Naive thymus-derived CD4-positive, alpha-beta T cell (primary cell): ENCODE results near the gene IFI27. TPM values are rescaled to one million over a fixed set of nuclear protein-coding genes. Genes with fewer than 3 reads are reported as not detected.
A peak's percentile ranks its signal among the peaks of the same experiment; 100 is the strongest.

Experiments used
- ATAC-seq: fragments of 150-1000 bp; cut with Tn5 transposase; 2 replicates; pipeline ENCODE4 v1.10.0; 2021; ENCODE audit warnings: mild to moderate bottlenecking, moderate library complexity
- CTCF ChIA-PET: fragments of 350-600 bp; sonication (Branson Sonifier 250); formaldehyde crosslinking; loops from one replicate; lab custom pipeline; 2021; ENCODE audit warnings: antibody characterized with exemption; lab: Charles Lee
- POLR2A ChIA-PET: fragments of 350-600 bp; sonication (Branson Sonifier 250); formaldehyde crosslinking; loops from one replicate; lab custom pipeline; 2021; ENCODE audit warnings: antibody characterized with exemption, inconsistent platforms; lab: Charles Lee
- DNase-seq, 9 donors: peaks; one replicate each; pipeline versions ENCODE4 v3.0.0 to v3.0.0-alpha.2; 2020 to 2022; ENCODE audit warnings: mixed read lengths in 1 of 9
- H3K27ac ChIP-seq: one replicate; pipeline ENCODE4 v1.7.0; 2013; ENCODE audit warnings: mild to moderate bottlenecking, low read depth, low read length, moderate library complexity
- H3K27me3 ChIP-seq, 2 donors: one replicate each; pipeline ENCODE4 v1.7.0; 2013; ENCODE audit warnings: low read length in 2 of 2, mild to moderate bottlenecking in 2 of 2, moderate library complexity in 2 of 2; ENCODE audit not compliant: control insufficient read depth in 2 of 2, insufficient read depth in 2 of 2
- H3K36me3 ChIP-seq, 3 experiments: 1 replicate in 2 of 3; 2 replicates in 1 of 3; pipeline ENCODE4 v1.7.0; 2013; ENCODE audit warnings: low read length in 3 of 3, mild to moderate bottlenecking in 3 of 3, moderate library complexity in 1 of 3; ENCODE audit not compliant: insufficient read depth in 3 of 3, control insufficient read depth in 2 of 3
- H3K4me1 ChIP-seq, 2 donors: one replicate each; pipeline ENCODE4 v1.7.0; 2013; ENCODE audit warnings: low read length in 2 of 2, mild to moderate bottlenecking in 2 of 2, moderate library complexity in 1 of 2; ENCODE audit not compliant: control insufficient read depth in 2 of 2, insufficient read depth in 2 of 2
- H3K4me3 ChIP-seq: 2 replicates; pipeline ENCODE4 v1.7.0; 2013; ENCODE audit warnings: mild to moderate bottlenecking, low read length
- H3K9me3 ChIP-seq, 3 experiments: 1 replicate in 2 of 3; 2 replicates in 1 of 3; pipeline ENCODE4 v1.7.0; 2013; ENCODE audit warnings: low read length in 3 of 3; ENCODE audit not compliant: control insufficient read depth in 2 of 3
- H3K27ac Mint-ChIP-seq, 9 donors: one replicate each; pipeline ENCODE4 v1.8.0; 2020 to 2022; ENCODE audit warnings: mixed read lengths in 9 of 9, mild to moderate bottlenecking in 8 of 9, moderate library complexity in 5 of 9, inconsistent platforms in 2 of 9
- H3K27me3 Mint-ChIP-seq, 5 donors: one replicate each; pipeline ENCODE4 v1.8.0; 2021 to 2022; ENCODE audit warnings: mixed read lengths in 5 of 5, mild to moderate bottlenecking in 1 of 5
- H3K36me3 Mint-ChIP-seq, 5 donors: one replicate each; pipeline ENCODE4 v1.8.0; 2020 to 2022; ENCODE audit warnings: mixed read lengths in 5 of 5, mild to moderate bottlenecking in 3 of 5, inconsistent platforms in 1 of 5
- H3K4me1 Mint-ChIP-seq, 7 donors: one replicate each; pipeline ENCODE4 v1.8.0; 2020 to 2022; ENCODE audit warnings: mixed read lengths in 7 of 7, mild to moderate bottlenecking in 3 of 7, inconsistent platforms in 1 of 7
- H3K4me3 Mint-ChIP-seq, 10 donors: one replicate each; pipeline ENCODE4 v1.8.0; 2020 to 2022; ENCODE audit warnings: mild to moderate bottlenecking in 10 of 10, mixed read lengths in 10 of 10, moderate library complexity in 6 of 10, inconsistent platforms in 2 of 10
- H3K9me3 Mint-ChIP-seq, 11 donors: one replicate each; pipeline ENCODE4 v1.8.0; 2020 to 2022; ENCODE audit warnings: mixed read lengths in 11 of 11, mild to moderate bottlenecking in 4 of 11, inconsistent platforms in 1 of 11, moderate library complexity in 1 of 11
- intact Hi-C, 2 donors: fragments of 100-400 bp; cut with micrococcal nuclease; formaldehyde crosslinking; loops; one replicate each; pipeline ENCODE4 v1.15.1; 2023
- polyA plus RNA-seq, 2 donors: library from polyadenylated mRNA; unstranded; fragments of 300-500 nt; fragmentation: Illumina TruSeq; gene quantifications; one replicate each; pipeline ENCODE4 v1.2.3, GENCODE V29; 2021
- total RNA-seq, 6 experiments: library from RNA in 5 of 6; stranded (reverse) in 5 of 6; gene quantifications; 1 replicate in 5 of 6; 2 replicates in 1 of 6; pipeline ENCODE4 v1.2.3 and lab custom pipeline; 2021 to 2026

IFI27 gene
- total and polyA plus RNA-seq, 7 experiments from 2014 or later = 0.74 to 221 (median 1.9) TPM; not detected in 3

- ChIA-PET CTCF (interaction anchor here (0.6 to 6.2 kb wide), 5 partner anchors 12 to 102 kb away, joined by 3 to 90 read pairs (median 3); no protein-coding TSS in a partner anchor), POLR2A (no interaction called here)
- Mint-ChIP-seq H3K27ac (no peak overlapping the region), H3K36me3 (peaks cover 0 to 10% (median 0%) of the 10 kb centered on the region in 5 donors), H3K4me3 (no peak overlapping the region), H3K27me3 (peaks cover 0 to 22% (median 0%) of the 10 kb centered on the region in 5 donors), H3K9me3 (peaks cover 0 to 11% (median 5%) of the 10 kb centered on the region in 11 donors), H3K4me1 (peaks cover 0 to 6% (median 0%) of the 10 kb centered on the region in 7 donors)
- Histone ChIP-seq H3K4me1 (no peaks in the 10 kb centered on the region), H3K9me3 (no peaks in the 10 kb centered on the region), H3K27me3 (no peaks in the 10 kb centered on the region), H3K27ac (no peak overlapping the region), H3K4me3 (no peak overlapping the region), H3K36me3 (no peaks in the 10 kb centered on the region)
- intact Hi-C loops = loop anchor here (5.0 to 10.0 kb wide), 2 partner anchors 87 to 956 kb away; no protein-coding TSS in a partner anchor
- no peak for ATAC-seq
- DNase-seq = no peak
These were observed 28.5 kb downstream of the IFI27 start for GRCh38 chr14:94139006-94139405.

- DNase-seq (no peak), ATAC-seq (no peak)
- Mint-ChIP-seq H3K4me3 (no peak overlapping the region), H3K4me1 (peaks cover 0 to 7% (median 0%) of the 10 kb centered on the region in 7 donors), H3K36me3 (peaks cover 0 to 10% (median 0%) of the 10 kb centered on the region in 5 donors), H3K27ac (no peak overlapping the region), H3K9me3 (peaks cover 0 to 11% (median 5%) of the 10 kb centered on the region in 11 donors), H3K27me3 (peaks cover 0 to 20% (median 0%) of the 10 kb centered on the region in 5 donors)
- no peaks in the 10 kb centered on the region for H3K27me3 ChIP-seq
- no peak overlapping the region for H3K27ac ChIP-seq
- no peaks in the 10 kb centered on the region for H3K9me3 ChIP-seq
- no peaks in the 10 kb centered on the region for H3K4me1 ChIP-seq
- no peaks in the 10 kb centered on the region for H3K36me3 ChIP-seq
- no peak overlapping the region for H3K4me3 ChIP-seq
- CTCF ChIA-PET = interaction anchor here (0.6 to 6.2 kb wide), 3 partner anchors 42 to 103 kb away, joined by 3 to 90 read pairs (median 3); no protein-coding TSS in a partner anchor
- intact Hi-C loops = loop anchor here (5.0 to 10.0 kb wide), 2 partner anchors 87 to 955 kb away; no protein-coding TSS in a partner anchor
- POLR2A ChIA-PET = no interaction called here
These were observed 28.9 kb downstream of the IFI27 start for GRCh38 chr14:94139421-94139820.

GRCh38 chr14:94142247-94142646 lies 31.7 kb downstream of the IFI27 start:
- POLR2A ChIA-PET = interaction anchor here (1.5 kb wide), 1 partner anchor 34 kb away, joined by 5 read pairs; no protein-coding TSS in a partner anchor

GRCh38 chr14:94142836-94143235 lies 32.3 kb downstream of the IFI27 start:
- peak overlapping the region in 1 of 9 donors; percentile 36 for H3K27ac Mint-ChIP-seq
- Histone ChIP-seq H3K27me3 (no peaks in the 10 kb centered on the region), H3K27ac (no peak overlapping the region), H3K9me3 (no peaks in the 10 kb centered on the region), H3K4me1 (peaks cover 0 to 6% of the 10 kb centered on the region in 2 donors), H3K4me3 (no peak overlapping the region), H3K36me3 (no peaks in the 10 kb centered on the region)
- H3K27me3 Mint-ChIP-seq = peaks cover 0 to 9% (median 0%) of the 10 kb centered on the region in 5 donors
- H3K36me3 Mint-ChIP-seq = no peaks in the 10 kb centered on the region
- no peak overlapping the region for H3K4me3 Mint-ChIP-seq
- ChIA-PET CTCF (interaction anchor here (0.6 to 2.9 kb wide), 5 partner anchors 10 to 172 kb away, joined by 3 to 12 read pairs (median 4); no protein-coding TSS in a partner anchor), POLR2A (interaction anchor here (0.6 to 1.5 kb wide), 2 partner anchors 10 to 33 kb away, joined by 4 to 5 read pairs; no protein-coding TSS in a partner anchor)
- no peak for ATAC-seq
- DNase-seq = no peak
- H3K9me3 Mint-ChIP-seq = peaks cover 0 to 2% (median 0%) of the 10 kb centered on the region in 11 donors
- H3K4me1 Mint-ChIP-seq = peaks cover 3 to 17% (median 15%) of the 10 kb centered on the region in 7 donors
- intact Hi-C loops = no loop called here

More at GRCh38 chr14:94142247-94142646, 31.7 kb downstream of the IFI27 start:
- Histone ChIP-seq H3K27ac (no peak overlapping the region), H3K4me3 (no peak overlapping the region), H3K4me1 (peaks cover 0 to 6% of the 10 kb centered on the region in 2 donors), H3K27me3 (no peaks in the 10 kb centered on the region), H3K9me3 (no peaks in the 10 kb centered on the region), H3K36me3 (no peaks in the 10 kb centered on the region)
- H3K4me3 Mint-ChIP-seq = no peak overlapping the region
- H3K9me3 Mint-ChIP-seq = peaks cover 0 to 2% (median 0%) of the 10 kb centered on the region in 11 donors
- DNase-seq (no peak), ATAC-seq (no peak)
- H3K27me3 Mint-ChIP-seq = peaks cover 0 to 5% (median 0%) of the 10 kb centered on the region in 5 donors
- CTCF ChIA-PET = interaction anchor here (0.6 to 2.9 kb wide), 7 partner anchors 10 to 171 kb away, joined by 3 to 12 read pairs (median 3); partner anchors contain the start of gene PPP4R4
- peaks cover 3 to 16% (median 12%) of the 10 kb centered on the region in 7 donors for H3K4me1 Mint-ChIP-seq
- no peak overlapping the region for H3K27ac Mint-ChIP-seq
- intact Hi-C loops = no loop called here
- H3K36me3 Mint-ChIP-seq = no peaks in the 10 kb centered on the region

GRCh38 chr14:94143239-94143638 lies 32.7 kb downstream of the IFI27 start:
- H3K4me1 Mint-ChIP-seq = peaks cover 3 to 17% (median 15%) of the 10 kb centered on the region in 7 donors
- H3K27ac ChIP-seq = no peak overlapping the region
- no peaks in the 10 kb centered on the region for H3K36me3 ChIP-seq
- no peaks in the 10 kb centered on the region for H3K27me3 ChIP-seq
- H3K27me3 Mint-ChIP-seq = peaks cover 0 to 13% (median 0%) of the 10 kb centered on the region in 5 donors
- no peaks in the 10 kb centered on the region for H3K36me3 Mint-ChIP-seq
- H3K4me3 Mint-ChIP-seq = no peak overlapping the region
- H3K4me1 ChIP-seq = peaks cover 0 to 6% of the 10 kb centered on the region in 2 donors
- ChIA-PET POLR2A (interaction anchor here (0.6 to 1.5 kb wide), 2 partner anchors 9 to 33 kb away, joined by 4 to 5 read pairs; no protein-coding TSS in a partner anchor), CTCF (interaction anchor here (1.5 to 2.9 kb wide), 3 partner anchors 11 to 38 kb away, joined by 4 to 12 read pairs (median 11); no protein-coding TSS in a partner anchor)
- H3K4me3 ChIP-seq = no peak overlapping the region
- peaks cover 0 to 2% (median 0%) of the 10 kb centered on the region in 11 donors for H3K9me3 Mint-ChIP-seq
- no peaks in the 10 kb centered on the region for H3K9me3 ChIP-seq
- intact Hi-C loops = no loop called here
- no peak overlapping the region for H3K27ac Mint-ChIP-seq
- ATAC-seq (no peak), DNase-seq (no peak)

- no peak overlapping the region for H3K4me3 Mint-ChIP-seq
- Histone ChIP-seq H3K27me3 (no peaks in the 10 kb centered on the region), H3K4me3 (no peak overlapping the region), H3K27ac (no peak overlapping the region), H3K4me1 (peaks cover 0 to 6% of the 10 kb centered on the region in 2 donors), H3K9me3 (no peaks in the 10 kb centered on the region), H3K36me3 (no peaks in the 10 kb centered on the region)
- peaks cover 0 to 18% (median 0%) of the 10 kb centered on the region in 5 donors for H3K27me3 Mint-ChIP-seq
- ChIA-PET POLR2A (interaction anchor here (1.5 kb wide), 1 partner anchor 32 kb away, joined by 5 read pairs; no protein-coding TSS in a partner anchor), CTCF (interaction anchor here (1.5 to 2.9 kb wide), 2 partner anchors 11 to 15 kb away, joined by 4 to 11 read pairs; no protein-coding TSS in a partner anchor)
- intact Hi-C loops = no loop called here
- no peak overlapping the region for H3K27ac Mint-ChIP-seq
- H3K4me1 Mint-ChIP-seq = peaks cover 3 to 17% (median 15%) of the 10 kb centered on the region in 7 donors
- ATAC-seq (no peak), DNase-seq (no peak)
- H3K9me3 Mint-ChIP-seq = peaks cover 0 to 2% (median 0%) of the 10 kb centered on the region in 11 donors
- H3K36me3 Mint-ChIP-seq = no peaks in the 10 kb centered on the region
These were observed 33.2 kb downstream of the IFI27 start for GRCh38 chr14:94143711-94144110.
